SK-N-SH (cell line): ENCODE data around the gene ZDHHC14. TPM values are rescaled to one million over a fixed set of nuclear protein-coding genes. Genes with fewer than 3 reads are reported as not detected.

ENCODE experiments used
- CTCF ChIA-PET: fragments of 300-600, 350-600 bp; formaldehyde crosslinking; extraction: SDS; loops from one replicate; lab custom pipeline; 2021; lab: Yijun Ruan, JAX
- POLR2A ChIA-PET: fragments of 350-600 bp; sonication (Branson Sonifier 250); formaldehyde crosslinking; extraction: SDS; loops from one replicate; lab custom pipeline; 2020; ENCODE audit warnings: antibody characterized with exemption, inconsistent platforms; lab: Yijun Ruan, JAX
- DNase-seq: peaks from one replicate; pipeline ENCODE4 v3.0.0; 2012
- H2AFZ ChIP-seq: fragments of 200-600 bp; sonication (generic); 2 replicates; pipeline ENCODE4 v1.8.1; 2016; ENCODE audit warnings: antibody characterized with exemption, mild to moderate bottlenecking, low read depth
- H3F3A ChIP-seq: fragments of 200-600 bp; sonication (generic); replicated peaks from 2 replicates; pipeline ENCODE3; 2016; ENCODE audit warnings: antibody characterized with exemption, mild to moderate bottlenecking; ENCODE audit not compliant: insufficient read depth
- H3K27ac ChIP-seq, 2 experiments: fragments of 200-500 bp in 1 of 2; fragments of 200-600 bp in 1 of 2; sonication (Bioruptor generic) in 1 of 2; sonication (generic), shearing (Covaris generic) in 1 of 2; 2 replicates each; pipeline versions ENCODE4 v1.5.1 to v1.6.1; 2014 to 2016; ENCODE audit warnings: low read depth in 2 of 2, inconsistent platforms in 1 of 2, low read length in 1 of 2, mild to moderate bottlenecking in 1 of 2, mixed read lengths in 1 of 2
- H3K27me3 ChIP-seq: fragments of 200-600 bp; sonication (generic), shearing (Covaris generic); 2 replicates; pipeline ENCODE4 v1.6.1; 2016; ENCODE audit warnings: mixed run types; ENCODE audit not compliant: insufficient read depth
- H3K36me3 ChIP-seq, 2 experiments: fragments of 200-500 bp in 1 of 2; fragments of 200-600 bp in 1 of 2; sonication (Bioruptor generic) in 1 of 2; sonication (generic) in 1 of 2; replicated peaks in 1 of 2; 2 replicates each; pipeline versions ENCODE3 to v1.5.1; 2014 to 2016; ENCODE audit warnings: low read length in 1 of 2, mild to moderate bottlenecking in 1 of 2; ENCODE audit not compliant: insufficient read depth in 2 of 2, control insufficient read depth in 1 of 2
- H3K4me1 ChIP-seq, 2 experiments: fragments of 200-500 bp in 1 of 2; fragments of 200-600 bp in 1 of 2; sonication (Bioruptor generic) in 1 of 2; sonication (generic), shearing (Covaris generic) in 1 of 2; 2 replicates each; pipeline versions ENCODE4 v1.5.1 to v1.6.1; 2014 to 2016; ENCODE audit warnings: low read depth in 1 of 2, low read length in 1 of 2, mixed run types in 1 of 2; ENCODE audit not compliant: insufficient read depth in 2 of 2, control insufficient read depth in 1 of 2
- H3K4me2 ChIP-seq: fragments of 200-600 bp; sonication (generic), shearing (Covaris generic); 2 replicates; pipeline ENCODE4 v1.6.1; 2017; ENCODE audit warnings: mixed run types
- H3K4me3 ChIP-seq, 2 experiments: fragments of 200-500 bp in 1 of 2; fragments of 200-600 bp in 1 of 2; sonication (Bioruptor generic) in 1 of 2; sonication (generic), shearing (Covaris generic) in 1 of 2; 2 replicates each; pipeline versions ENCODE4 v1.5.1 to v1.8.1; 2014 to 2016; ENCODE audit warnings: low read depth in 2 of 2, inconsistent platforms in 1 of 2, low read length in 1 of 2, mild to moderate bottlenecking in 1 of 2, mixed read lengths in 1 of 2, moderate library complexity in 1 of 2
- H3K79me2 ChIP-seq: fragments of 200-600 bp; sonication (generic); 2 replicates; pipeline ENCODE4 v1.8.1; 2017; ENCODE audit warnings: mild to moderate bottlenecking; ENCODE audit not compliant: insufficient read depth
- H3K9ac ChIP-seq: fragments of 200-600 bp; sonication (generic); 2 replicates; pipeline ENCODE4 v1.6.1; 2017; ENCODE audit warnings: mixed run types
- H3K9me2 ChIP-seq: fragments of 200-600 bp; sonication (generic); 2 replicates; pipeline ENCODE4 v1.6.1; 2017; ENCODE audit warnings: mixed run types
- H3K9me3 ChIP-seq: fragments of 200-600 bp; sonication (generic); 2 replicates; pipeline ENCODE4 v1.6.1; 2017; ENCODE audit warnings: mixed run types, mild to moderate bottlenecking, moderate library complexity
- H4K20me1 ChIP-seq: fragments of 200-600 bp; sonication (generic); 2 replicates; pipeline ENCODE4 v1.6.1; 2017; ENCODE audit warnings: mild to moderate bottlenecking, mixed run types; ENCODE audit not compliant: insufficient read depth
- CHD2 ChIP-seq: fragments of 150-350 bp; IDR thresholded peaks from 2 replicates; pipeline ENCODE4 v1.6.1; 2018; ENCODE audit warnings: low read length; ENCODE audit not compliant: partially characterized antibody
- FOXM1 ChIP-seq: IDR thresholded peaks from 2 replicates; pipeline ENCODE4 v1.4.0; 2012; ENCODE audit warnings: low read depth, mild to moderate bottlenecking
- GABPA ChIP-seq: IDR thresholded peaks from 2 replicates; pipeline ENCODE4 v1.4.0; 2012; ENCODE audit warnings: low read depth, mild to moderate bottlenecking
- GATA2 ChIP-seq: sonication (generic); formaldehyde crosslinking; IDR thresholded peaks from 2 replicates; pipeline ENCODE4 v1.5.0; 2020; ENCODE audit warnings: mild to moderate bottlenecking, missing genetic modification reagents
- JUND ChIP-seq: IDR thresholded peaks from 2 replicates; pipeline ENCODE4 v1.4.0; 2012
- MAX ChIP-seq: IDR thresholded peaks from 2 replicates; pipeline ENCODE4 v1.4.0; 2012; ENCODE audit warnings: low read depth
- MEF2A ChIP-seq: IDR thresholded peaks from 2 replicates; pipeline ENCODE4 v1.4.0; 2012; ENCODE audit warnings: low read depth, borderline replicate concordance
- POLR2AphosphoS5 ChIP-seq: IDR thresholded peaks from 2 replicates; pipeline ENCODE4 v1.6.1; 2012; ENCODE audit warnings: low read depth, low read length
- REST ChIP-seq: IDR thresholded peaks from 2 replicates; pipeline ENCODE4 v1.6.1; 2012; ENCODE audit warnings: mild to moderate bottlenecking, low read depth, low read length, moderate library complexity
- RXRA ChIP-seq: IDR thresholded peaks from 2 replicates; pipeline ENCODE4 v1.4.0; 2012; ENCODE audit warnings: low read depth, mild to moderate bottlenecking, borderline replicate concordance
- TAF1 ChIP-seq: IDR thresholded peaks from 2 replicates; pipeline ENCODE4 v1.6.1; 2012; ENCODE audit warnings: low read depth, mild to moderate bottlenecking, low read length, moderate library complexity, borderline replicate concordance
- TEAD4 ChIP-seq: IDR thresholded peaks from 2 replicates; pipeline ENCODE4 v1.4.0; 2012; ENCODE audit warnings: mild to moderate bottlenecking, borderline replicate concordance; ENCODE audit not compliant: insufficient read depth
- USF2 ChIP-seq: fragments of 150-350 bp; IDR thresholded peaks from 2 replicates; pipeline ENCODE4 v1.6.1; 2017; ENCODE audit warnings: antibody characterized with exemption, low read length, low read depth, borderline replicate concordance
- ZBTB33 ChIP-seq: IDR thresholded peaks from 2 replicates; pipeline ENCODE4 v1.4.0; 2012; ENCODE audit warnings: low read depth, borderline replicate concordance
- WGBS: methylation state at CpG from one replicate; pipeline ENCODE4 v1.1.6; 2017; ENCODE audit warnings: low lambda C conversion rate; 5-methylcytosine and 5-hydroxymethylcytosine counted together
- polyA plus RNA-seq, 3 experiments: library from polyadenylated mRNA; depleted of rRNA; stranded (reverse); fragments of >200 nt; gene quantifications; 2 replicates each; pipeline ENCODE4 v1.2.3, GENCODE V29; 2012

Gene ZDHHC14
- polyA plus RNA-seq, 1 of the 3 experiments (the other 2 are of a cell fraction), result 5.4 TPM

GRCh38 chr6:157605484-157605883 is 224.5 kb downstream of the ZDHHC14 start:
- ChIA-PET CTCF (no interaction called here), POLR2A (interaction anchor here (1.6 kb wide), 1 partner anchor 225 kb away, joined by 3 read pairs; the partner anchor contains the start of gene ZDHHC14)
- no peaks in the 10 kb centered on the region for H3K9me3 ChIP-seq
- DNase-seq, result no peak
- no peak overlapping the region for H3K9ac ChIP-seq
- no peaks in the 10 kb centered on the region for H3K4me1 ChIP-seq
- no peak overlapping the region for H3K27ac ChIP-seq
- H3K9me2 ChIP-seq, result no peaks in the 10 kb centered on the region
- no peaks in the 10 kb centered on the region for H3K36me3 ChIP-seq
- H4K20me1 ChIP-seq, result no peaks in the 10 kb centered on the region
- no peak overlapping the region for H3K4me2 ChIP-seq
- no peak overlapping the region for H2AFZ ChIP-seq
- no peaks in the 10 kb centered on the region for H3K79me2 ChIP-seq
- WGBS, result 94% methylated on average over 8 of the region's 8 CpGs
- no peak overlapping the region for H3K4me3 ChIP-seq
- no peaks in the 10 kb centered on the region for H3F3A ChIP-seq
- no peak for TF ChIP-seq REST
- no peak for TF ChIP-seq POLR2AphosphoS5
- no peak for TF ChIP-seq GABPA
- no peak for TF ChIP-seq ZBTB33
- TF ChIP-seq TAF1, result no peak
- TF ChIP-seq FOXM1, result no peak
- no peaks in the 10 kb centered on the region for H3K27me3 ChIP-seq

- H4K20me1 ChIP-seq, result no peaks in the 10 kb centered on the region
- no peaks in the 10 kb centered on the region for H3F3A ChIP-seq
- no peak overlapping the region for H3K27ac ChIP-seq
- H3K4me2 ChIP-seq, result no peak overlapping the region
- H2AFZ ChIP-seq, result no peak overlapping the region
- H3K9me3 ChIP-seq, result no peaks in the 10 kb centered on the region
- no peaks in the 10 kb centered on the region for H3K27me3 ChIP-seq
- H3K9me2 ChIP-seq, result no peaks in the 10 kb centered on the region
- no peaks in the 10 kb centered on the region for H3K4me1 ChIP-seq
- 83% methylated on average over 9 of the region's 9 CpGs for WGBS
- no peaks in the 10 kb centered on the region for H3K79me2 ChIP-seq
- TF ChIP-seq CHD2 (no peak), GATA2 (CRISPR knock-in tag) (no peak), USF2 (no peak), MEF2A (no peak), JUND (no peak), RXRA (no peak), TEAD4 (no peak), MAX (no peak)
- no peaks in the 10 kb centered on the region for H3K36me3 ChIP-seq
- no peak for DNase-seq
- H3K9ac ChIP-seq, result no peak overlapping the region
- CTCF ChIA-PET, result interaction anchor here (1.4 kb wide), 1 partner anchor 292 kb away, joined by 6 read pairs; no protein-coding TSS in a partner anchor
- no peak overlapping the region for H3K4me3 ChIP-seq
- POLR2A ChIA-PET, result no interaction called here
Observed at GRCh38 chr6:157606516-157606915, 225.5 kb downstream of the ZDHHC14 start.
